Activated naive CD4-positive, alpha-beta T cell treated with anti-CD3 and anti-CD28 coated beads, Interleukin-2, amount 50 U/mL, for 24 hours (primary cell): ENCODE measurements around the gene DFFA.
"Not testable (repeated sequence)": the region's sequence is repeated elsewhere in the genome, so short reads cannot be mapped to it uniquely, and the experiment has no call there.

Experiments used
- H3K27ac Mint-ChIP-seq: one replicate; pipeline ENCODE4 v1.8.0; 2021; ENCODE audit warnings: mild to moderate bottlenecking, mixed read lengths
- H3K27me3 Mint-ChIP-seq: one replicate; pipeline ENCODE4 v1.8.0; 2021; ENCODE audit warnings: mixed read lengths
- H3K36me3 Mint-ChIP-seq: one replicate; pipeline ENCODE4 v1.8.0; 2021; ENCODE audit warnings: mixed read lengths
- H3K4me1 Mint-ChIP-seq: one replicate; pipeline ENCODE4 v1.8.0; 2021; ENCODE audit warnings: mixed read lengths
- H3K4me3 Mint-ChIP-seq: one replicate; pipeline ENCODE4 v1.8.0; 2021; ENCODE audit warnings: mild to moderate bottlenecking, mixed read lengths
- H3K9me3 Mint-ChIP-seq: one replicate; pipeline ENCODE4 v1.8.0; 2021; ENCODE audit warnings: mixed read lengths

Gene DFFA

DNA sequence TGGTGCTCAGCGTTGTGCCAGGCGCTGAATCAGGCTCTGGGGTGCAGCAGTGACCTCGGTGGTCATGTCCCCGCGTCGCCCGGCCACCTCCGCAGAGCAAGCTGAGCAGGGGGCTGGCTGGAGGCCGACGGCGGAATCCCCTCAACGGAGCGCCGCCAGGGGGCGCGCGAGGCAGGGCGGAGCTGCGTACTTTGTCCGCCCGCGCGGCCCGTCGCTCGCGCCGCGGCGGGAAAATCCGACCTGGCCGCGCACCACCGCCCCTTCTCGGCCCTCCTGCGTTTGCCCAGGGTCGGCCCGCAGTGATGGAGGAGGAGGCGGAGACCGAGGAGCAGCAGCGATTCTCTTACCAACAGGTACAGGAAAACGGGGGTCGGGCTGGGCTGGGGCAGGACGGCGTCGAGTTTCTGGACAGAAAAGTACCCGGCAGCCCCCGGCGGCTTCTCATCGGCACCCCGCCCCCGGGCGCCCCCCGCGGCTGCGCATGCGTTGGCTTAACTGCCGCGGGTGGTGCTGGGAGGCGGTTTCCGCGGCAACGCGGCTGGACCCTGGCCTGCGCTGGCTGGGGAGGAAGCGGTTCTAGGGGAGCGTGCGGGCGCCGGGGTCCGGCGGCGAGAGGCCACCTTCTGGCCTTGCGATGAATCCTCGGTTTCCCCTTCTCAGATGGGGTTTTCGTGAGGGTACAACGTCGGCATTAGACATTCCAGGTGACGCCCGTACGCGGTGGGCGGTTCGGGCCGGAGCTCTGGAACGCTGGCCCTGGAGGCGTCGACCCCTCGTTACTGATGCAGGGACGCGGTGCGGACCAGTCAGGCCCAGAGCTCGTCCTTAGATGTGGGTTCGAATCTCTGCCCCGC lies 41.9 kb downstream of the DFFA start, which contains the start of gene CENPS:
Gene CENPS (plus strand): TSS at position 218 of the 854 bp plus-strand sequence. CDS start 85 bp downstream, at position 303.
- peak within 1 kb of the TSS; percentile 92 for H3K4me3 Mint-ChIP-seq
- H3K27ac Mint-ChIP-seq = peak within 1 kb of the TSS; percentile 97
- H3K4me1 Mint-ChIP-seq = peaks cover 19% of the 10 kb centered on the region
- H3K27me3 Mint-ChIP-seq = no peaks in the 10 kb centered on the region
- H3K9me3 Mint-ChIP-seq = no peaks in the 10 kb centered on the region
- H3K36me3 Mint-ChIP-seq = no peaks in the 10 kb centered on the region

GRCh38 chr1:10429868-10430215 lies 42.5 kb downstream of the DFFA start:
- peak overlapping the region; percentile 92 for H3K4me3 Mint-ChIP-seq
- H3K9me3 Mint-ChIP-seq = no peaks in the 10 kb centered on the region
- H3K4me1 Mint-ChIP-seq = peaks cover 19% of the 10 kb centered on the region
- H3K36me3 Mint-ChIP-seq = no peaks in the 10 kb centered on the region
- no peaks in the 10 kb centered on the region for H3K27me3 Mint-ChIP-seq
- peak overlapping the region; percentile 97 for H3K27ac Mint-ChIP-seq

DNA sequence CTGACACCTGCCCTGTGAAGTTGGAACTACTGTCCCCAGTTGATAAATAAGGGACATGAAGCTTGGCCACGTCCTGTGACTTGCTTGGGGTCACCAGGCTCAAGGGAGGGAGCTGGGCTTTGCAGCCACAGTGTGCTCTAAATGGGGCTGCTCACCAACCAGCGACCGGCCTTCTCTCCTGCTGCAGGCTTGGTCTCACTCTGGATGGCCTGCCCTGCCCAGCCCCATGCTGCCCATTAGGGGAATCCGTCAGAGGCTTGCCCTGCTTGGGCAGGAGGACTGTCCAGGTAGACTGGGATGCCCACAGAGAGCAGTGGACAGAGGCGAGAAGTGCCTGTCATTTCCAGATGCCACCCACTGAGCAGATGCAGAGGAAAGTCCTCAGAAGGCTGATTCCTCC lies 43.3 kb downstream of the DFFA start:
- Mint-ChIP-seq H3K36me3 (no peaks in the 10 kb centered on the region), H3K4me3 (no peak overlapping the region), H3K27ac (no peak overlapping the region)

GRCh38 chr1:10426535-10426848 lies 45.8 kb downstream of the DFFA start:
- not testable (repeated sequence) for H3K36me3 Mint-ChIP-seq, H3K27ac Mint-ChIP-seq
- H3K4me1 Mint-ChIP-seq = peaks cover 19% of the 10 kb centered on the region

More for the DNA sequence above, 43.3 kb downstream of the DFFA start:
- Mint-ChIP-seq H3K9me3 (no peaks in the 10 kb centered on the region), H3K4me1 (peaks cover 19% of the 10 kb centered on the region), H3K27me3 (no peaks in the 10 kb centered on the region)

GRCh38 chr1:10425826-10426534 lies 46.3 kb downstream of the DFFA start:
- not testable (repeated sequence) for H3K27me3 Mint-ChIP-seq, H3K36me3 Mint-ChIP-seq, H3K4me3 Mint-ChIP-seq, H3K27ac Mint-ChIP-seq, H3K9me3 Mint-ChIP-seq
- H3K4me1 Mint-ChIP-seq = peaks cover 14% of the 10 kb centered on the region

More at GRCh38 chr1:10426535-10426848, 45.8 kb downstream of the DFFA start:
- H3K27me3 Mint-ChIP-seq, H3K9me3 Mint-ChIP-seq, H3K4me3 Mint-ChIP-seq: not testable (repeated sequence)

- Mint-ChIP-seq H3K27ac (no peak overlapping the region), H3K4me3 (no peak overlapping the region), H3K36me3 (peaks cover under 1% of the 10 kb centered on the region)
Measured at GRCh38 chr1:10424651-10425050, 47.7 kb downstream of the DFFA start.

DNA sequence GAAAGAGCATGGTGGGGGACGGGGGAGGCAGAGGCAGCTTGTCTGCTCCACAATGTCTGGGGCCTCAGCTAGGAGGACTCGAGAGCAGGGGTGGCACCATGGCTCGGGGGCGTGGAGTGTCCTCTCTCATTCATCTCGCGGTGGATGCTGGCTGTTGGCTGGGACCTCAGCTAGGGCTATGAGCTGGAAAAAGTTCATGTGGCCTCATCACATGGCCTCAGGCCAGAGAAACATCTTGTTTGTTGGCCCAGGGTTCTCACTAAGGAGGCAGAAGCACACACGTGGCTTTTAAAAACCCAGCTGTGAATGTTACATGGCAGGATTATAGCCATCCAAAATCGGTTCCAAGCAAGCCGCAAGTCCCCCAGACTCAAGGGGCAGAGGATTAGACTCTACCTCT lies 48.3 kb downstream of the DFFA start:
- Mint-ChIP-seq H3K9me3 (no peaks in the 10 kb centered on the region), H3K4me3 (no peak overlapping the region), H3K36me3 (peaks cover 5% of the 10 kb centered on the region), H3K4me1 (peaks cover 3% of the 10 kb centered on the region), H3K27ac (no peak overlapping the region), H3K27me3 (no peaks in the 10 kb centered on the region)

More at GRCh38 chr1:10424651-10425050, 47.7 kb downstream of the DFFA start:
- Mint-ChIP-seq H3K4me1 (peaks cover 8% of the 10 kb centered on the region), H3K9me3 (no peaks in the 10 kb centered on the region), H3K27me3 (no peaks in the 10 kb centered on the region)

- Mint-ChIP-seq H3K36me3 (peaks cover 6% of the 10 kb centered on the region), H3K4me1 (no peaks in the 10 kb centered on the region), H3K9me3 (no peaks in the 10 kb centered on the region), H3K27me3 (no peaks in the 10 kb centered on the region), H3K27ac (no peak overlapping the region), H3K4me3 (no peak overlapping the region)
Measured at GRCh38 chr1:10421637-10422036, 50.7 kb downstream of the DFFA start.

DNA sequence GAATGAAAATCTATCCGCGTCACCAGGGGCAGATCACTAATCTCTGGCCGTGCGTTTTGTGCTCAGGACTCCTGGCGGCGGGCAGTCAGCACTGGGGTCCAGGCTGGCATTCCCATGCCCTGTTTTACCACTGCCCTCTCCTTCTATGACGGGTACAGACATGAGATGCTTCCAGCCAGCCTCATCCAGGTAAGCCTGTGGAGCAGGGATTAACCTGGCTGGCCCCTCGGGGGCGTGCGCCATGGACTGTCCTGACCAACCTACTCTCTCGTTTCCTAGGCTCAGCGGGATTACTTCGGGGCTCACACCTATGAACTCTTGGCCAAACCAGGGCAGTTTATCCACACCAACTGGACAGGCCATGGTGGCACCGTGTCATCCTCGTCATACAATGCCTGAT lies 53.0 kb downstream of the DFFA start:
- Mint-ChIP-seq H3K36me3 (peaks cover 6% of the 10 kb centered on the region), H3K4me3 (no peak overlapping the region), H3K4me1 (peaks cover 7% of the 10 kb centered on the region), H3K9me3 (no peaks in the 10 kb centered on the region), H3K27ac (no peak overlapping the region), H3K27me3 (no peaks in the 10 kb centered on the region)

GRCh38 chr1:10418741-10419140 lies 53.6 kb downstream of the DFFA start:
- H3K4me1 Mint-ChIP-seq, H3K36me3 Mint-ChIP-seq, H3K27ac Mint-ChIP-seq, H3K4me3 Mint-ChIP-seq, H3K9me3 Mint-ChIP-seq, H3K27me3 Mint-ChIP-seq: not testable (repeated sequence)

- peak overlapping the region; percentile 70 for H3K27ac Mint-ChIP-seq
- not testable (repeated sequence) for H3K4me1 Mint-ChIP-seq, H3K9me3 Mint-ChIP-seq, H3K27me3 Mint-ChIP-seq, H3K4me3 Mint-ChIP-seq
- H3K36me3 Mint-ChIP-seq = peaks cover 21% of the 10 kb centered on the region
Measured at GRCh38 chr1:10415967-10416366, 56.4 kb downstream of the DFFA start.

DNA sequence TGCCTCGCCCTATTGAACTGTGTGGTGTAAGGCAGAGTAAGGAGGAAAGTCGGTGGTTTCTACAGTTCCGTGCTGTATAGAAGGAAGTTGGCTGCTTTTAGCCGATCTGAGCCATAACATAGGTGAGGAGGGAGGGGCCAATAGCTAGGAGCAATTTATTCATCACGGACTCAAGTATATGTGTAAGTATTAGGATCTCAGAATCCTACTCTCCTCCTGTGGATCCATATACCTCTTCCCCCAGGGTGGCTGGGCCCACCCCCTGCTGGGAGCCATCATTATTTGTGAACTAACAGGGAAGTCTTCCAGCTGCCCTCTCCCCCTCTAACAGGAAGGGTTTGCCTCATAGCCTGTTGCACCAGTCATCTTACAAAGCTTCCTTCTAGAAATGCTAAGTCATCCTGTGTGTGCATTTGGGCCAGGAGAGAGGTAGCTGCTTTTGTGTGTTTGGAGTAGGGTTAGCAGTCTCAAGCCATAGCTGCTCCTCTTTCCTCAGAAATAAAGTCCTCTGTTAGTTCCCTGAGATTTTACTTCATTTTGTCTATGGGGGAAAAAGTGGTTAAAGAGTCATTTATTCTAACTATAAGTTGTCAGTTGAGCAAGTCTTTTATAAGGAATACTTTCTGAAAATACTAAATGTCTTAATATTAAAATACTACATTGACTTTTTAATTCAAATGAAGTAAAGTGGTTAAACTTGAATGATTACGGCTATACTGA lies 57.0 kb downstream of the DFFA start:
- Mint-ChIP-seq H3K4me3 (no peak overlapping the region), H3K27ac (peak overlapping the region; percentile 92), H3K27me3 (no peaks in the 10 kb centered on the region), H3K9me3 (no peaks in the 10 kb centered on the region), H3K36me3 (peaks cover 23% of the 10 kb centered on the region), H3K4me1 (peaks cover 7% of the 10 kb centered on the region)

GRCh38 chr1:10407201-10407600 lies 65.1 kb downstream of the DFFA start:
- no peak overlapping the region for H3K4me3 Mint-ChIP-seq
- H3K4me1 Mint-ChIP-seq = peaks cover 3% of the 10 kb centered on the region
- no peak overlapping the region for H3K27ac Mint-ChIP-seq
- no peaks in the 10 kb centered on the region for H3K27me3 Mint-ChIP-seq
- peaks cover 23% of the 10 kb centered on the region for H3K36me3 Mint-ChIP-seq
- H3K9me3 Mint-ChIP-seq = no peaks in the 10 kb centered on the region
